PFSK-1 (cell line): ENCODE results near the gene IQSEC3.

Source experiments
- POLR2AphosphoS5 ChIP-seq: IDR thresholded peaks from 2 replicates; pipeline ENCODE4 v1.6.1; 2012; ENCODE audit warnings: low read depth, mild to moderate bottlenecking, control low read depth, low read length, moderate library complexity
- TAF1 ChIP-seq: IDR thresholded peaks from 2 replicates; pipeline ENCODE4 v1.6.1; 2012; ENCODE audit warnings: low read length, control low read depth, borderline replicate concordance; ENCODE audit not compliant: insufficient read depth
- TF ChIP-seq, protein P1 (sequence below), 2 experiments: IDR thresholded peaks; 2 replicates each; pipeline versions ENCODE4 v1.6.1 to v1.8.0; 2011 to 2012; ENCODE audit warnings: low read depth in 2 of 2, low read length in 2 of 2, control low read depth in 1 of 2, inconsistent platforms in 1 of 2, mild to moderate bottlenecking in 1 of 2, moderate library complexity in 1 of 2; ENCODE audit not compliant: insufficient read depth in 1 of 2

- TF ChIP-seq, protein P1, sequence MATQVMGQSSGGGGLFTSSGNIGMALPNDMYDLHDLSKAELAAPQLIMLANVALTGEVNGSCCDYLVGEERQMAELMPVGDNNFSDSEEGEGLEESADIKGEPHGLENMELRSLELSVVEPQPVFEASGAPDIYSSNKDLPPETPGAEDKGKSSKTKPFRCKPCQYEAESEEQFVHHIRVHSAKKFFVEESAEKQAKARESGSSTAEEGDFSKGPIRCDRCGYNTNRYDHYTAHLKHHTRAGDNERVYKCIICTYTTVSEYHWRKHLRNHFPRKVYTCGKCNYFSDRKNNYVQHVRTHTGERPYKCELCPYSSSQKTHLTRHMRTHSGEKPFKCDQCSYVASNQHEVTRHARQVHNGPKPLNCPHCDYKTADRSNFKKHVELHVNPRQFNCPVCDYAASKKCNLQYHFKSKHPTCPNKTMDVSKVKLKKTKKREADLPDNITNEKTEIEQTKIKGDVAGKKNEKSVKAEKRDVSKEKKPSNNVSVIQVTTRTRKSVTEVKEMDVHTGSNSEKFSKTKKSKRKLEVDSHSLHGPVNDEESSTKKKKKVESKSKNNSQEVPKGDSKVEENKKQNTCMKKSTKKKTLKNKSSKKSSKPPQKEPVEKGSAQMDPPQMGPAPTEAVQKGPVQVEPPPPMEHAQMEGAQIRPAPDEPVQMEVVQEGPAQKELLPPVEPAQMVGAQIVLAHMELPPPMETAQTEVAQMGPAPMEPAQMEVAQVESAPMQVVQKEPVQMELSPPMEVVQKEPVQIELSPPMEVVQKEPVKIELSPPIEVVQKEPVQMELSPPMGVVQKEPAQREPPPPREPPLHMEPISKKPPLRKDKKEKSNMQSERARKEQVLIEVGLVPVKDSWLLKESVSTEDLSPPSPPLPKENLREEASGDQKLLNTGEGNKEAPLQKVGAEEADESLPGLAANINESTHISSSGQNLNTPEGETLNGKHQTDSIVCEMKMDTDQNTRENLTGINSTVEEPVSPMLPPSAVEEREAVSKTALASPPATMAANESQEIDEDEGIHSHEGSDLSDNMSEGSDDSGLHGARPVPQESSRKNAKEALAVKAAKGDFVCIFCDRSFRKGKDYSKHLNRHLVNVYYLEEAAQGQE (IDR thresholded peaks at IDR 0.05; ENCODE audit: insufficient read depth in 1 of 2, low read depth in 2 of 2, low read length in 2 of 2): no peak
- TF ChIP-seq POLR2AphosphoS5 (no peak), TAF1 (no peak)
Measured at GRCh38 chr12:205026-205425, 138.5 kb downstream of the IQSEC3 start.
